ENCODE data around the gene TMEM147. TPM values are rescaled to one million over a fixed set of nuclear protein-coding genes. Genes with fewer than 3 reads are reported as not detected.

TMEM147 gene, protein sequence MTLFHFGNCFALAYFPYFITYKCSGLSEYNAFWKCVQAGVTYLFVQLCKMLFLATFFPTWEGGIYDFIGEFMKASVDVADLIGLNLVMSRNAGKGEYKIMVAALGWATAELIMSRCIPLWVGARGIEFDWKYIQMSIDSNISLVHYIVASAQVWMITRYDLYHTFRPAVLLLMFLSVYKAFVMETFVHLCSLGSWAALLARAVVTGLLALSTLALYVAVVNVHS
- total RNA-seq (100 to 1,000 TPM; 125 TPM), polyA plus RNA-seq (ENCODE audit: insufficient read depth, low read depth, low replicate concordance) (146 TPM)
- long read RNA-seq, donor 1, transcript TMEM147-207 (2 exons, 1,783 nt), result minor isoform, 7 of 126 reads
- long read RNA-seq, donor 1, transcript TMEM147-201 (7 exons, 899 nt), result major isoform, 61 of 126 reads
- long read RNA-seq, donor 1, partial matches to known transcripts, result 53 of 126 reads
- long read RNA-seq, donor 1, other reads (novel, unspliced or antisense), result 0 of 126 reads
- long read RNA-seq, donor 2, transcript TMEM147-201 (7 exons, 899 nt), result major isoform, 43 of 101 reads
- long read RNA-seq, donor 2, transcript TMEM147-207 (2 exons, 1,783 nt), result minor isoform, 9 of 101 reads
- long read RNA-seq, donor 2, partial matches to known transcripts, result 41 of 101 reads
- long read RNA-seq, donor 2, other reads (novel, unspliced or antisense), result 0 of 101 reads

DNA sequence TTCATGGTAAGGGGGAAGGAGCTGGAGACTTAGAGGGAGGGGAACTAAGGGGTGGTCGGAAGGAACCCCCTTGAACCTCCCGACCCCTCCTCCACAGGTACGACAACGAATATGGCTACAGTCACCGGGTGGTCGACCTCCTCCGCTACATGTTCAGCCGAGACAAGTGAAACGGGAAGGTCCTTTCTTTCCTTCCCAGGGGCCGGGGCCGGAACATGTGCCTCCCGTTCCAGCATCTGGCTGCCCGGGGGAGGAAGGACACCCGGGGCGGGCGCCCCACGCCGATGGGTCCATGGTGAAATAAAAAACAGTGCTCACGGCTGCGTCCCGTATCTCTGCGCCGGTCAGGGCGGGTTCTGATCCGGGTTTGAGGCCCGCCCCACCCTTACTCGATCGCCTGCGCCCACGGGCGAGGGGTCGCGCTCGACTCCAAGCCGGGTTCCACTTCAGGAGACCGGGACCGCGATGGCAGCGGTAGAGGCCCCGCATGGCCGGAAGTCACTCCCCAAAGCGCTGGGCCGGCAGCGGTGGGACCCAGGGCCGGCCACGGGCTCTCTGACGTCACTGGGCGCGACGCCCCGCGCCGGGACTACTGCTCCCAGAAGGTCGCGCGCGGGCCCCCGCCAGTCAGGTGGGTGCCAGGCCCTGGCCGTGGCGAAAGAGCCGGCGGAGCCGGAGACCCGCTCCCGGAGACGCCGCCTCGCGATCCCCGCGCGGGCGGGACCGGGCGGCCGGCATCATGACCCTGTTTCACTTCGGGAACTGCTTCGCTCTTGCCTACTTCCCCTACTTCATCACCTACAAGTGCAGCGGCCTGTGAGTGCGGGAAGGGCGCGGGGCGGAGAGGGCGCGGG lies at the start of gene TMEM147:
Gene TMEM147 (plus strand): TSS at position 626 of the 854 bp plus-strand sequence. CDS start 114 bp downstream, at position 740.
- 0 to 1% methylated on average over 18 to 61 of the region's 85 CpGs for WGBS, 2 donors
- H3K4me1 ChIP-seq, result peaks cover 13% of the 10 kb centered on the region
- peak within 1 kb of the TSS; percentile 93 for H3K4me3 ChIP-seq
- TF ChIP-seq POLR2A (IDR thresholded peaks at IDR 0.05), result no peak
- TF ChIP-seq, protein P1, sequence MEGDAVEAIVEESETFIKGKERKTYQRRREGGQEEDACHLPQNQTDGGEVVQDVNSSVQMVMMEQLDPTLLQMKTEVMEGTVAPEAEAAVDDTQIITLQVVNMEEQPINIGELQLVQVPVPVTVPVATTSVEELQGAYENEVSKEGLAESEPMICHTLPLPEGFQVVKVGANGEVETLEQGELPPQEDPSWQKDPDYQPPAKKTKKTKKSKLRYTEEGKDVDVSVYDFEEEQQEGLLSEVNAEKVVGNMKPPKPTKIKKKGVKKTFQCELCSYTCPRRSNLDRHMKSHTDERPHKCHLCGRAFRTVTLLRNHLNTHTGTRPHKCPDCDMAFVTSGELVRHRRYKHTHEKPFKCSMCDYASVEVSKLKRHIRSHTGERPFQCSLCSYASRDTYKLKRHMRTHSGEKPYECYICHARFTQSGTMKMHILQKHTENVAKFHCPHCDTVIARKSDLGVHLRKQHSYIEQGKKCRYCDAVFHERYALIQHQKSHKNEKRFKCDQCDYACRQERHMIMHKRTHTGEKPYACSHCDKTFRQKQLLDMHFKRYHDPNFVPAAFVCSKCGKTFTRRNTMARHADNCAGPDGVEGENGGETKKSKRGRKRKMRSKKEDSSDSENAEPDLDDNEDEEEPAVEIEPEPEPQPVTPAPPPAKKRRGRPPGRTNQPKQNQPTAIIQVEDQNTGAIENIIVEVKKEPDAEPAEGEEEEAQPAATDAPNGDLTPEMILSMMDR (IDR thresholded peaks at IDR 0.05), result peak in 1 of 3 experiments; percentile 14
- H3K27ac ChIP-seq, result peak within 1 kb of the TSS; percentile 34 to 81
- intact Hi-C loops (cut with DNase I; ENCODE audit: low total_unique reads), result loop anchor here (10.0 kb wide), 2 partner anchors 100 to 170 kb away; partner anchors contain the start of genes COX6B1, ETV2 and KMT2B
- no peaks in the 10 kb centered on the region for H3K36me3 ChIP-seq (ENCODE audit: low read depth, missing control alignments)
- no peaks in the 10 kb centered on the region for H3K27me3 ChIP-seq
- peak; percentile 96 for DNase-seq
- no peaks in the 10 kb centered on the region for H3K9me3 ChIP-seq

DNA sequence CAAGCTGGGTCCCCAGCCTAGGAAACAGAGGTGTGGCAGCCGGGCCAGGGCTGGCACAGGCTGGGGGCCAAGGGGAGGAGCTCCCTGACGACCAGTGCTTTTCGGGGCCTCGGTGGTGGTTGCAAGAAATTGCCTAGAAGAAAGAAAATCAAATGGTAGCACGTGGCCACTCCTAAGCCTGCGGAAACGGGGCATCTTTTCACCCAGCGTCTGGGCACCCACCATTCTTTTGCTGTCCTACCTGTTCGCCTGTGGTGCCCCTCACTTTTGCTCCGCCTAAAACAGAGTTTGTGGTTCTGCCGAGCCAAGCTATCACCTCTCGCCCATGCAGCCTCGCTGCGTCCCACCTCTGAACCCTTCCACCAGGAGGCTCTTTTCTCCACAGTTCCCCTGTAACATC lies 48.0 kb upstream of the TMEM147 start:
- H3K36me3 ChIP-seq (ENCODE audit: low read depth, missing control alignments), result no peaks in the 10 kb centered on the region
- no peaks in the 10 kb centered on the region for H3K4me1 ChIP-seq
- no peak for TF ChIP-seq POLR2A (IDR thresholded peaks at IDR 0.05)
- TF ChIP-seq, protein P1 (IDR thresholded peaks at IDR 0.05), result no peak
- no peak overlapping the region for H3K4me3 ChIP-seq
- no peaks in the 10 kb centered on the region for H3K9me3 ChIP-seq
- no peaks in the 10 kb centered on the region for H3K27me3 ChIP-seq
- DNase-seq, result no peak
- intact Hi-C loops (cut with DNase I; ENCODE audit: low total_unique reads), result loop anchor here (10.0 kb wide), 1 partner anchor 143 kb away; the partner anchor contains the start of gene FFAR3
- no peak overlapping the region for H3K27ac ChIP-seq
- WGBS, 2 donors, result 83 to 86% methylated on average over 14 of the region's 14 CpGs

DNA sequence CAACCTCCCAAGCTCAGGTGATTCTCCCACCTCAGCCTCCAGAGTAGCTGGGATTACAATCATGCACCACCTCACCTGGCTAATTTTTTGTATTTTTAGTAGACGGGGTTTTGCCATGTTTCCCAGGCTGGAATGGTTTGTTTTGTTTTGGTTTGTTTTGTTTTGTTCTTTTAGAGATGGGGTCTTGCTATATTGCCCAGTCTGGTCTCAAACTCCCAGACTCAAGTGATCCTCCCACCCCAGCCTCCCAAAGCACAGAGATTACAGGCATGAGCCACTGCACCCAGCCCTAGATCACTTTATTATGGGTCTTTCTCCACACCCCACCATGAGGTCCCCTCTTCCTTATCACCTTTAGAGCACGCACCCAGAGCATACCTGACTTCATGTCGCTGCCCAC lies 47.2 kb upstream of the TMEM147 start:
- 92 to 96% methylated on average over 3 of the region's 3 CpGs for WGBS, 2 donors
- no peak overlapping the region for H3K27ac ChIP-seq
- H3K27me3 ChIP-seq, result no peaks in the 10 kb centered on the region
- TF ChIP-seq POLR2A (IDR thresholded peaks at IDR 0.05), result no peak
- TF ChIP-seq, protein P1 (IDR thresholded peaks at IDR 0.05), result no peak
- no peaks in the 10 kb centered on the region for H3K4me1 ChIP-seq
- no peaks in the 10 kb centered on the region for H3K9me3 ChIP-seq
- intact Hi-C loops (cut with DNase I; ENCODE audit: low total_unique reads), result loop anchor here (10.0 kb wide), 1 partner anchor 143 kb away; the partner anchor contains the start of gene FFAR3
- H3K4me3 ChIP-seq, result no peak overlapping the region
- no peak for DNase-seq
- H3K36me3 ChIP-seq (ENCODE audit: low read depth, missing control alignments), result no peaks in the 10 kb centered on the region

DNA sequence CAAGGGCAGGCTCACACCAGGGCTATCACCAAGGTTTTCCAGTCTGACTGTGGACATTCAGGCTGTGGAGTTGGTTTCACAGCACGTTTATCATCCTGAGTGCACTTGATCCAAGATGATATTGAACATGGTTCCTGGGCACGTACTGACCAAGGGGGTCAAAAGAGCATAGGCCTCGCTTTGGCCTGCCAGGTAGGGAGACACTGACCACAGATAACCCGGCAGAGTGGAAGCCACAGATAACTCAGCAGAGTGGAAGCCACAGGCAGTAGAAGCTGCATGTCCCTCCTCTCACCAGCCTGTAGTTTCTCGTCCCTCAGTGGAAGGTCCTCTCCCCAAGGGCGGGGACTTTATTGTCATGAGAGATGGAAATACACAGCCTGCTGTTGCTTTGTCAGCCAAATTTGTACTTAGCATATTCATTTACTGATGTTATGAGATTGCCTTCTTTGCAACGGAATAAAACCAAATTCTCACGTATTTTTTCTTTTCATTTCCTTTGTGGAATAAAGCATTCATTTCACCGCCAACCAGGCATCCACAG lies 46.4 kb upstream of the TMEM147 start:
- no peaks in the 10 kb centered on the region for H3K9me3 ChIP-seq
- no peaks in the 10 kb centered on the region for H3K4me1 ChIP-seq
- no peaks in the 10 kb centered on the region for H3K27me3 ChIP-seq
- WGBS, 2 donors, result 73 to 81% methylated on average over 9 of the region's 9 CpGs
- no peak overlapping the region for H3K27ac ChIP-seq
- DNase-seq, result no peak
- intact Hi-C loops (cut with DNase I; ENCODE audit: low total_unique reads), result loop anchor here (10.0 kb wide), 1 partner anchor 144 kb away; the partner anchor contains the start of gene FFAR3
- H3K4me3 ChIP-seq, result no peak overlapping the region
- no peaks in the 10 kb centered on the region for H3K36me3 ChIP-seq (ENCODE audit: low read depth, missing control alignments)
- TF ChIP-seq POLR2A (IDR thresholded peaks at IDR 0.05), result no peak
- TF ChIP-seq, protein P1 (IDR thresholded peaks at IDR 0.05), result no peak

Data from testis (tissue), 5 donors.